Spleen (tissue), 7 donors: ENCODE data around the gene TBC1D10A.

ENCODE experiments used
- CTCF ChIP-seq, 11 experiments: fragments of 200-600 bp in 7 of 11; fragments of 450-650 bp in 4 of 11; sonication (generic) in 4 of 11; IDR thresholded peaks in 8 of 11; conservative IDR thresholded peaks in 3 of 11; 1 replicate in 7 of 11; 2 replicates in 4 of 11; pipeline versions ENCODE4 v1.4.0 to v1.8.0; 2016 to 2021; ENCODE audit warnings: antibody characterized with exemption in 11 of 11, inconsistent platforms in 4 of 11, mild to moderate bottlenecking in 1 of 11
- POLR2A ChIP-seq, 3 donors: fragments of 450-650 bp; IDR thresholded peaks; one replicate each; pipeline ENCODE4 v1.5.1; 2017; ENCODE audit warnings: antibody characterized with exemption in 3 of 3, mild to moderate bottlenecking in 1 of 3
- POLR2AphosphoS5 ChIP-seq, 3 donors: sonication (generic); formaldehyde crosslinking; IDR thresholded peaks; one replicate each; pipeline ENCODE4 v1.5.1; 2017; ENCODE audit warnings: antibody characterized with exemption in 3 of 3
- donor health status: DM: no; HTN: no; CAD: no; lungs with moderate emphysema.
- donor health status: DM: no; HTN: no; CAD: no.
- donor health status: DM: no; HTN: no; CAD: no.

GRCh38 chr22:30357650-30358215, 31.0 kb upstream of the TBC1D10A start:
- TF ChIP-seq CTCF (IDR thresholded peaks at IDR 0.05 in 8 of 11, conservative IDR thresholded peaks at IDR 0.05 in 3 of 11) (no peak), POLR2A (IDR thresholded peaks at IDR 0.05) (no peak), POLR2AphosphoS5 (IDR thresholded peaks at IDR 0.05) (no peak)
